ENCODE measurements around the gene DNAJC11.

- TF ChIP-seq CTCF (IDR thresholded peaks at IDR 0.05; ENCODE audit: poor library complexity), result no peak
- TF ChIP-seq EZH2phosphoT487 (IDR thresholded peaks at IDR 0.05; ENCODE audit: low read depth, severe bottlenecking, unreplicated experiment), result no peak
Observed at GRCh38 chr1:6628971-6629479, 72.6 kb downstream of the DNAJC11 start.

Data from hepatocyte (in vitro differentiated cells).